Measurements from ENCODE around the gene RPEL1. TPM values are rescaled to one million over a fixed set of nuclear protein-coding genes. Genes with fewer than 3 reads are reported as not detected.
"Not testable (repeated sequence)": the region's sequence is repeated elsewhere in the genome, so short reads cannot be mapped to it uniquely, and the experiment has no call there.

The RPEL1 gene
- total RNA-seq, 1 experiment from 2014 or later, result not detected

- no peak overlapping the region for H2AFZ ChIP-seq (ENCODE audit: low read length)
- ATAC-seq (no peak), DNase-seq (no peak)
- POLR2A ChIA-PET (ENCODE audit: unreplicated experiment), result no interaction called here
- H4K20me1 ChIP-seq (ENCODE audit: low read length), result no peaks in the 10 kb centered on the region
- no peaks in the 10 kb centered on the region for H3F3A ChIP-seq (ENCODE audit: low read length, unreplicated experiment)
- no peaks in the 10 kb centered on the region for H3K79me2 ChIP-seq (ENCODE audit: low read length)
- H3K36me3 ChIP-seq (ENCODE audit: low read depth, low read length), result no peaks in the 10 kb centered on the region
- H3K27ac ChIP-seq (ENCODE audit: low read length), result no peak overlapping the region
- no TSS peak for BruUV-seq (replicated peaks)
- H3K9me2 ChIP-seq (replicated peaks; ENCODE audit: low read length), result no peaks in the 10 kb centered on the region
- H3K27me3 ChIP-seq (ENCODE audit: low read length), result no peaks in the 10 kb centered on the region
- intact Hi-C loops (cut with micrococcal nuclease), result no loop called here
- TF ChIP-seq EZH2 (IDR thresholded peaks at IDR 0.05; ENCODE audit: low read length, unreplicated experiment) (no peak), CTCF (conservative IDR thresholded peaks at IDR 0.05; ENCODE audit: low read depth, low read length) (no peak), EZH2phosphoT487 (IDR thresholded peaks at IDR 0.05; ENCODE audit: borderline replicate concordance, low read length) (no peak)
- no peak overlapping the region for H3K4me2 ChIP-seq (ENCODE audit: low read length)
- H3K9me3 ChIP-seq (ENCODE audit: low read length), result no peaks in the 10 kb centered on the region
- H3K9ac ChIP-seq (ENCODE audit: low read length), result no peak overlapping the region
- H3K4me3 ChIP-seq (ENCODE audit: low read length), result no peak overlapping the region
- no peaks in the 10 kb centered on the region for H3K4me1 ChIP-seq (ENCODE audit: insufficient read depth, low read length)
- CTCF ChIA-PET, result no interaction called here
These were observed 30.1 kb upstream of the RPEL1 start for GRCh38 chr10:103215601-103216000.

- H3K4me3 ChIP-seq (ENCODE audit: low read length); H3K9me3 ChIP-seq (ENCODE audit: low read length); intact Hi-C loops (cut with micrococcal nuclease); POLR2A ChIA-PET (ENCODE audit: unreplicated experiment); DNase-seq; H4K20me1 ChIP-seq (ENCODE audit: low read length); ATAC-seq; H3K4me1 ChIP-seq (ENCODE audit: insufficient read depth, low read length); H3K9ac ChIP-seq (ENCODE audit: low read length); CTCF ChIA-PET; H3K27me3 ChIP-seq (ENCODE audit: low read length); H3K4me2 ChIP-seq (ENCODE audit: low read length); H3K27ac ChIP-seq (ENCODE audit: low read length); H2AFZ ChIP-seq (ENCODE audit: low read length); H3K9me2 ChIP-seq (replicated peaks; ENCODE audit: low read length); H3K36me3 ChIP-seq (ENCODE audit: low read depth, low read length); H3K79me2 ChIP-seq (ENCODE audit: low read length); H3F3A ChIP-seq (ENCODE audit: low read length, unreplicated experiment); BruUV-seq (replicated peaks): not testable (repeated sequence)
These were observed 29.3 kb upstream of the RPEL1 start for GRCh38 chr10:103216362-103216761.

- intact Hi-C loops (cut with micrococcal nuclease), result no loop called here
- Histone ChIP-seq H3K36me3 (ENCODE audit: low read depth, low read length) (no peaks in the 10 kb centered on the region), H3K27ac (ENCODE audit: low read length) (no peak overlapping the region), H4K20me1 (ENCODE audit: low read length) (no peaks in the 10 kb centered on the region), H2AFZ (ENCODE audit: low read length) (no peak overlapping the region), H3K9me2 (replicated peaks; ENCODE audit: low read length) (no peaks in the 10 kb centered on the region), H3K79me2 (ENCODE audit: low read length) (no peaks in the 10 kb centered on the region), H3K9me3 (ENCODE audit: low read length) (no peaks in the 10 kb centered on the region), H3K4me3 (ENCODE audit: low read length) (no peak overlapping the region), H3F3A (ENCODE audit: low read length, unreplicated experiment) (no peaks in the 10 kb centered on the region), H3K27me3 (ENCODE audit: low read length) (no peaks in the 10 kb centered on the region), H3K9ac (ENCODE audit: low read length) (no peak overlapping the region), H3K4me2 (ENCODE audit: low read length) (no peak overlapping the region), H3K4me1 (ENCODE audit: insufficient read depth, low read length) (peaks cover 17% of the 10 kb centered on the region)
- no TSS peak for BruUV-seq (replicated peaks)
- ATAC-seq (no peak), DNase-seq (no peak)
- CTCF ChIA-PET, result no interaction called here
- TF ChIP-seq EZH2 (IDR thresholded peaks at IDR 0.05; ENCODE audit: low read length, unreplicated experiment), result no peak
- TF ChIP-seq CTCF (conservative IDR thresholded peaks at IDR 0.05; ENCODE audit: low read depth, low read length), result no peak
- TF ChIP-seq EZH2phosphoT487 (IDR thresholded peaks at IDR 0.05; ENCODE audit: borderline replicate concordance, low read length), result no peak
- POLR2A ChIA-PET (ENCODE audit: unreplicated experiment), result no interaction called here
These were observed 21.6 kb upstream of the RPEL1 start for GRCh38 chr10:103224133-103224532.

GRCh38 chr10:103224721-103225120 is 21.0 kb upstream of the RPEL1 start:
- H3K9me3 ChIP-seq (ENCODE audit: low read length); BruUV-seq (replicated peaks); intact Hi-C loops (cut with micrococcal nuclease); H3K79me2 ChIP-seq (ENCODE audit: low read length); H3K4me3 ChIP-seq (ENCODE audit: low read length); H3F3A ChIP-seq (ENCODE audit: low read length, unreplicated experiment); H3K4me2 ChIP-seq (ENCODE audit: low read length); CTCF ChIA-PET; H3K36me3 ChIP-seq (ENCODE audit: low read depth, low read length); DNase-seq; ATAC-seq; H3K27ac ChIP-seq (ENCODE audit: low read length); H4K20me1 ChIP-seq (ENCODE audit: low read length); H3K27me3 ChIP-seq (ENCODE audit: low read length); POLR2A ChIA-PET (ENCODE audit: unreplicated experiment); H3K9me2 ChIP-seq (replicated peaks; ENCODE audit: low read length); H3K9ac ChIP-seq (ENCODE audit: low read length); H2AFZ ChIP-seq (ENCODE audit: low read length): not testable (repeated sequence)
- peaks cover 18% of the 10 kb centered on the region for H3K4me1 ChIP-seq (ENCODE audit: insufficient read depth, low read length)
